PC-9 (cell line): ENCODE data around the gene KRTAP2-1. TPM values are rescaled to one million over a fixed set of nuclear protein-coding genes. Genes with fewer than 3 reads are reported as not detected.
"Not testable (repeated sequence)": the region's sequence is repeated elsewhere in the genome, so short reads cannot be mapped to it uniquely, and the experiment has no call there.

Source experiments
- BruUV-seq: library from RNA; stranded (reverse); fragments of 400-500 nt; replicated peaks from 2 replicates; lab custom pipeline; 2021; lab: Mats Ljungman, UMichigan
- CTCF ChIA-PET: fragments of 300-600 bp; sonication (Branson Sonifier 250); formaldehyde crosslinking; loops from one replicate; lab custom pipeline; 2022; ENCODE audit warnings: antibody characterized with exemption; lab: Charles Lee
- POLR2A ChIA-PET: fragments of 300-600 bp; sonication (Branson Sonifier 250); formaldehyde crosslinking; loops from one replicate; lab custom pipeline; 2022; ENCODE audit warnings: antibody characterized with exemption; ENCODE audit not compliant: unreplicated experiment; lab: Charles Lee
- DNase-seq, 2 experiments: peaks; one replicate each; pipeline versions ENCODE4 v3.0.0 to v3.0.0-alpha.2; 2015 to 2022; ENCODE audit warnings: mixed read lengths in 1 of 2
- H2AFZ ChIP-seq: fragments of 200-600 bp; sonication (generic); 2 replicates; pipeline ENCODE4 v1.8.1; 2017; ENCODE audit warnings: antibody characterized with exemption
- H3F3A ChIP-seq: fragments of 200-600 bp; sonication (generic); 2 replicates; pipeline ENCODE4 v1.8.1; 2017; ENCODE audit warnings: antibody characterized with exemption, mild to moderate bottlenecking, low read depth; ENCODE audit not compliant: insufficient read depth
- H3K27ac ChIP-seq: fragments of 200-600 bp; sonication (generic); 2 replicates; pipeline ENCODE4 v1.6.1; 2016; ENCODE audit warnings: mixed run types
- H3K27me3 ChIP-seq: fragments of 200-600 bp; sonication (generic); 2 replicates; pipeline ENCODE4 v1.6.1; 2016; ENCODE audit warnings: low read depth, mixed run types; ENCODE audit not compliant: insufficient read depth
- H3K36me3 ChIP-seq: fragments of 200-600 bp; sonication (generic); 2 replicates; pipeline ENCODE4 v1.6.1; 2016; ENCODE audit warnings: low read depth, mixed run types
- H3K4me1 ChIP-seq: fragments of 200-600 bp; sonication (generic); replicated peaks from 2 replicates; pipeline ENCODE4 v1.6.1; 2016; ENCODE audit warnings: mixed run types; ENCODE audit not compliant: insufficient read depth
- H3K4me2 ChIP-seq: fragments of 200-600 bp; sonication (generic); 2 replicates; pipeline ENCODE4 v1.6.1; 2017; ENCODE audit warnings: mixed run types
- H3K4me3 ChIP-seq: fragments of 200-600 bp; sonication (generic); 2 replicates; pipeline ENCODE4 v1.6.1; 2016; ENCODE audit warnings: mixed run types
- H3K79me2 ChIP-seq: fragments of 200-600 bp; sonication (generic); 2 replicates; pipeline ENCODE4 v1.6.1; 2017; ENCODE audit warnings: low read depth, mixed run types
- H3K9me2 ChIP-seq: fragments of 200-600 bp; sonication (generic); 2 replicates; pipeline ENCODE4 v1.8.1; 2017; ENCODE audit warnings: mild to moderate bottlenecking; ENCODE audit not compliant: insufficient read depth
- H3K9me3 ChIP-seq: fragments of 200-600 bp; sonication (generic); 2 replicates; pipeline ENCODE4 v1.8.1; 2016; ENCODE audit warnings: low read depth; ENCODE audit not compliant: insufficient read depth
- H4K20me1 ChIP-seq: fragments of 200-600 bp; sonication (generic); 2 replicates; pipeline ENCODE4 v1.8.1; 2017; ENCODE audit not compliant: insufficient read depth
- CTCF ChIP-seq: fragments of 200-600 bp; sonication (generic); conservative IDR thresholded peaks from 2 replicates; pipeline ENCODE4 v1.6.1; 2017; ENCODE audit warnings: mixed run types, antibody characterized with exemption, mild to moderate bottlenecking, moderate library complexity
- EZH2 ChIP-seq: fragments of 200-600 bp; sonication (generic); IDR thresholded peaks from 2 replicates; pipeline ENCODE4 v1.8.0; 2017; ENCODE audit warnings: antibody characterized with exemption, low read depth
- intact Hi-C: fragments of 100-400 bp; cut with micrococcal nuclease; formaldehyde crosslinking; loops from one replicate; pipeline ENCODE4 v1.10.0; 2022; ENCODE audit not compliant: unreplicated experiment
- total RNA-seq: library from RNA; stranded (reverse); gene quantifications from 2 replicates; pipeline ENCODE4 v1.2.3, GENCODE V29; 2021

KRTAP2-1 gene
- total RNA-seq, 1 experiment from 2014 or later, result not detected

DNA sequence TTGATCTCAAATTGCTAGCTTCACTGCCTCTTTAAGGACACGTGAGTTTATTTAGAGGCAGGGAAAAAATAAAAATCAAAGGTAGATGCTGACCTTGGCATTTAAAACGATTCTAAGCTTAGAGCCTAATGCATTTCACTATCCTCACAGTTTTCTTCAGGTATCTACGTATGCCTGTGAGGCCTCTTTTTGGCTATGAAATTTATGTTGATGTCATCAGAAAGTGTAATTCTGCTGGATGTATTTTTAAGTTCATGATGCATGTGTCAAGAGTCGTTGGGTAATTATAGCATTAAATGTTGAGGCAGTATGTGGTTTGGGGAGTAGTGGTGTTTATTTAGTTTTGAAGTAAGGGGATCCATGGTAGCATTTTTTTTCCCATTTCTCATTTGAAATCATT is 43.2 kb downstream of the KRTAP2-1 start:
- H3K36me3 ChIP-seq, result no peaks in the 10 kb centered on the region
- no peak overlapping the region for H3K4me3 ChIP-seq
- H3K27ac ChIP-seq, result no peak overlapping the region
- DNase-seq, result no peak
- BruUV-seq, result no TSS peak
- TF ChIP-seq EZH2 (no peak), CTCF (no peak)
- no peak overlapping the region for H3K4me2 ChIP-seq
- H3K4me1 ChIP-seq, result peaks cover 23% of the 10 kb centered on the region
- H3K27me3 ChIP-seq, result no peaks in the 10 kb centered on the region
- CTCF ChIA-PET, result interaction anchor here (0.7 kb wide), 1 partner anchor 14 kb away, joined by 3 read pairs; no protein-coding TSS in a partner anchor
- no peaks in the 10 kb centered on the region for H3K79me2 ChIP-seq
- intact Hi-C loops, result no loop called here
- H2AFZ ChIP-seq, result no peak overlapping the region
- POLR2A ChIA-PET, result no interaction called here
- H3K9me2 ChIP-seq, result no peaks in the 10 kb centered on the region
- peaks cover 8% of the 10 kb centered on the region; the same call in 1 of the 2 replicates for H3F3A ChIP-seq
- H4K20me1 ChIP-seq, result no peaks in the 10 kb centered on the region
- peaks cover 4% of the 10 kb centered on the region; the same call in 1 of the 2 replicates for H3K9me3 ChIP-seq

GRCh38 chr17:41002814-41003213 is 44.3 kb downstream of the KRTAP2-1 start:
- Histone ChIP-seq H3K79me2 (no peaks in the 10 kb centered on the region), H3K9me3 (peaks cover 4% of the 10 kb centered on the region; the same call in 1 of the 2 replicates), H3K27me3 (no peaks in the 10 kb centered on the region), H4K20me1 (no peaks in the 10 kb centered on the region), H3K36me3 (no peaks in the 10 kb centered on the region), H3K27ac (0 out of 2 replicates have a peak overlapping the region, but pooled peaks have one; percentile 21), H3K4me3 (no peak overlapping the region), H3K9me2 (no peaks in the 10 kb centered on the region), H2AFZ (no peak overlapping the region), H3K4me2 (peak overlapping the region; percentile 26), H3F3A (no peaks in the 10 kb centered on the region; the same call in 1 of the 2 replicates), H3K4me1 (peaks cover 12% of the 10 kb centered on the region)
- no TSS peak for BruUV-seq
- no peak for DNase-seq
- POLR2A ChIA-PET, result no interaction called here
- TF ChIP-seq EZH2 (no peak), CTCF (no peak)
- intact Hi-C loops, result no loop called here
- CTCF ChIA-PET, result no interaction called here

DNA sequence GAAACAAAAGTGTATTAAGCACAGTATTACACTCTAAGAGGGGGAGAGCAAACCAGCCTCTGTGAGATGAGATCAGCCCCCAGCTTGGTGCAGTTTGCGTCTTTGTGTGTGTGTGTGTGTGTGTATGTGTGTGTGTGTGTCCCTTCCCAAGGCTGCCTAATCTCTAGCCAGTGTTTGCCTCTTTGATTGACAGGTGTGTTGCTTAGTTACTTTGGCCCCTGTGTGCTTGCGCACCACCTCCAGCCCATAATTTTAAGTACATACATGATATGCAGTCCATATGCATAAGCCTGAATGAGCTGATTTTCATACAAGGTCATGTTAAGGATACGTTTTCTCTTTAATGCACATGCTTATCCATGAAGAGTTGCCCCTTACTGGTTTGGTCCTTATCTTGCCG is 45.3 kb downstream of the KRTAP2-1 start:
- H3K4me2 ChIP-seq, result no peak overlapping the region
- DNase-seq, result no peak
- TF ChIP-seq CTCF, result no peak
- no peak for TF ChIP-seq EZH2
- intact Hi-C loops, result no loop called here
- H2AFZ ChIP-seq, result no peak overlapping the region
- no peaks in the 10 kb centered on the region for H3K9me2 ChIP-seq
- CTCF ChIA-PET, result no interaction called here
- peaks cover 4% of the 10 kb centered on the region; the same call in 1 of the 2 replicates for H3K9me3 ChIP-seq
- BruUV-seq, result no TSS peak
- H3K4me3 ChIP-seq, result no peak overlapping the region
- no peak overlapping the region for H3K27ac ChIP-seq
- H3K79me2 ChIP-seq, result no peaks in the 10 kb centered on the region
- H4K20me1 ChIP-seq, result no peaks in the 10 kb centered on the region
- H3K27me3 ChIP-seq, result no peaks in the 10 kb centered on the region
- H3K36me3 ChIP-seq, result no peaks in the 10 kb centered on the region
- no peaks in the 10 kb centered on the region; the same call in 1 of the 2 replicates for H3F3A ChIP-seq
- POLR2A ChIA-PET, result no interaction called here
- H3K4me1 ChIP-seq, result peaks cover 11% of the 10 kb centered on the region

- intact Hi-C loops, H3K36me3 ChIP-seq, CTCF ChIA-PET, H3K9me2 ChIP-seq, POLR2A ChIA-PET, H3K4me2 ChIP-seq, H3K27ac ChIP-seq, H4K20me1 ChIP-seq, DNase-seq, H3K9me3 ChIP-seq, H3K27me3 ChIP-seq, H3K79me2 ChIP-seq, BruUV-seq, H3K4me3 ChIP-seq, H3F3A ChIP-seq: not testable (repeated sequence)
- Histone ChIP-seq H3K4me1 (peaks cover 11% of the 10 kb centered on the region), H2AFZ (0 out of 2 replicates have a peak within 1 kb of the TSS, but pooled peaks have one; percentile 1)
Observed at GRCh38 chr17:40999563-40999962, 47.6 kb downstream of the KRTAP2-1 start, which contains the start of gene KRTAP3-2. TSS of gene KRTAP3-2 (minus strand) at chr17:40999906. CDS start at chr17:40999853, 53 bp downstream.
